Measurements from ENCODE around the gene RNF149. TPM values are rescaled to one million over a fixed set of nuclear protein-coding genes. Genes with fewer than 3 reads are reported as not detected.

RNF149 gene
- total RNA-seq, 8 experiments from 2014 or later = 16.8 to 44.7 (median 24.4) TPM

DNA sequence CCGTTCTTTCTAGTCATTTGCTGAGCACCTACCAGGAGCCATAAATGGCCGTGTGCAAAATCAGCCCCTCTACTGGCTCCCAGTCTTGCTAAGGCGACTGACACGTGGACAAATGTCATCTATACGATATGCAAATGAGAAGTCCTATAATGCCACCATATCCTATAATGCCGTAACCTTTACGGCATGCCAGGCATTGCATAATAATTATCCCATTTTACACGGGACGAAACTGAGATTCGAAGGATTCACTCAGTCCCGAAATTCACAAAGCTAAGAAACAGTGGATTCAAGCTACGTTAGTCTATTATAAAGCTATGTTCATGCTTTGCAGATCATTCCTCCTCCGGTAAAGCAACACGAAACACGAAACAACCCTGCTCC, 34.1 kb upstream of the RNF149 start:
- WGBS, 10 experiments = 46 to 100% (median 91%) methylated on average over 2 to 11 of the region's 15 CpGs
- ATAC-seq (replicated peaks in 6 of 8) = no peak
- in situ Hi-C loops (cut with MboI; ENCODE audit: low pct_unique_long_range_greater_than_20kb in 2 of 9, low sequenced_read_pairs in 9 of 9, unreplicated experiment in 9 of 9) = loop anchor here in 1 of 9 experiments (25.0 kb wide), 1 partner anchor 495 kb away; no protein-coding TSS in a partner anchor
- Histone ChIP-seq H3K4me1 (replicated peaks in 1 of 2) (peaks cover 0 to 4% of the 10 kb centered on the region in 2 donors), H3K27ac (no peak overlapping the region), H3K4me3 (no peak overlapping the region)

DNA sequence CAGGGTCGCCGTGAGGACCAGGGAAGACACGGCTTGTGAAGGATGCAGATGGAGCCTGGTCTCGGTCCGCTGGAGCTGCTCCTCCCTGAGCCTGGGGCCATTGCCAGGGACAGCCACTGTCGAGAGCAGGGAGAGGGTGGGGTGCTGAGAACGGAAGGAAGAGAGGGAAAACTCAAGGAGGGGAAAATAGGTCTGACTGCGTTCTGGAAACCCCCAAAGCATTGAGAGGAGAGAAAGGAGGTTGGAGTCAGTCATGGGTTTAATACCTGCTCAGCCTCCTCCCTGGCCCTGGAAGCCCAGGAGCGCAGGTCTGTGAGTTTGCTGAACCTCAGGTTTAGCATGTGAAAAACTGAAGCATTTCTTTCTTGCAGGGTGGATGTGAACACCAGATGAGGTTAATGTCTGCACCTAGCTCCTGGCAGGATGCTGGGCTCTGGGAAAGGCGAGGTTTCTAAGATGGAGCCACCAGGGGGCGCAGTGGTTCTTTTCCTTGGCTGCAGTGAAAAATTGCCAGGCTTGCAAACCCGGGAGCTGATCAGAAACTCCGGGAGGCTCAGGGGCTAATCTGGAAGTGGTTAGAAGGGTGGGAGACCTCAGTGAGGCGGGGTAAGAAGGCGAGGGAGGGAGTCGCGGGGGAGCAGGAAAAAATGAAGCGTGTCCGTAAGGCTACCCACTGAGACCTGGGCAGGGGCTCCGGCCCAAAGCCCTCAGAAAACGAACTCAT, 33.6 kb upstream of the RNF149 start:
- in situ Hi-C loops (cut with MboI; ENCODE audit: low pct_unique_long_range_greater_than_20kb in 2 of 9, low sequenced_read_pairs in 9 of 9, unreplicated experiment in 9 of 9) = loop anchor here in 1 of 9 experiments (25.0 kb wide), 1 partner anchor 495 kb away; no protein-coding TSS in a partner anchor
- Histone ChIP-seq H3K4me1 (replicated peaks in 1 of 2) (peaks cover 0 to 4% of the 10 kb centered on the region in 2 donors), H3K27ac (no peak overlapping the region), H3K4me3 (no peak overlapping the region)
- peak; percentile 67 to 95 (median 85) for ATAC-seq (replicated peaks in 6 of 8)
- WGBS, 10 experiments = 0 to 89% (median 28%) methylated on average over 2 to 8 of the region's 21 CpGs; no CpG with 5 or more reads in 4 of the 10 experiments

DNA sequence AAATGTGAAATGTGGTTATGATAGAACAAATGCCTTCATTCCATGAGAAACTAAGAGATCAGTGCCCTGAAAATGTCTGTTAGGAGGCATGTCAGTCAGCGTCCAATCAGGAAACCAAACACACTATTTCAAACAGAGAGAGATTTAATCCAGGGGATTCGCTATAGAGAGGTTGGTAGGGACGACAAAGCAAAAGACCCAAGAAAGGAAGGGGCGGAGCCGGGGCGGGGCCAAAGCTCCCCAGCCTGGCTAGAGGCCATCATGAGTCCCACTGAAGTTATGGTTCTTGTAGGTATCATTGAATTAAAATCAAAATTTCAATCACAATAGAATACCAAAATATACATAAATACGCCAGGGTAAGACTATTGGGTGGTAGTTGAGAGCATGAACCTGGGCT, 32.9 kb upstream of the RNF149 start:
- H3K4me3 ChIP-seq = no peak overlapping the region
- no peak for ATAC-seq (replicated peaks in 6 of 8)
- in situ Hi-C loops (cut with MboI; ENCODE audit: low pct_unique_long_range_greater_than_20kb in 2 of 9, low sequenced_read_pairs in 9 of 9, unreplicated experiment in 9 of 9) = loop anchor here in 1 of 9 experiments (25.0 kb wide), 1 partner anchor 496 kb away; no protein-coding TSS in a partner anchor
- no peak overlapping the region for H3K27ac ChIP-seq
- H3K4me1 ChIP-seq (replicated peaks in 1 of 2) = peaks cover 0 to 4% of the 10 kb centered on the region in 2 donors
- 79 to 100% (median 84%) methylated on average over 1 to 7 of the region's 7 CpGs; no CpG with 5 or more reads in 1 of the 10 experiments for WGBS, 10 experiments

DNA sequence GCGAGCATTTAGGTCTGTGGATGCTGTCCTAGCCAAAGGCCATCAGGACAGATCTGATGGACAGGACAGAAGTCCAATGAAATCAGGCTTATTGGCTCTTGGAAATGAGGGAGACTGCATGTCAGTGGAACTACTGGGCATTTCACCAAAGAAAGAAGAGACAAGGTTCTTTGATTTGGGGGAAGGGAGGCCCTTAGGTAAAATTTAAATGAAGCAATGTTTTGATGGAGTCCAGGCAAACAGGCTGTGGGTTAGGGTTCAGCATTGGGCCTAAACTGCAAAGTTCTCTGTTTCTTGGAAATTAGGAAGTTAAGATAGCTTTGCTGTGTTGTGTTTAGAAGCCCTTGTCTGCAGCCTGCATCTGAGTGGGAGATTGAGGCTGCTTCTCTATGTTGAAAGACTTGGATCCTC, 31.6 kb upstream of the RNF149 start:
- 71 to 100% (median 92%) methylated on average over 1 of the region's 1 CpG; no CpG with 5 or more reads in 6 of the 10 experiments for WGBS, 10 experiments
- H3K27ac ChIP-seq = no peak overlapping the region
- in situ Hi-C loops (cut with MboI; ENCODE audit: low pct_unique_long_range_greater_than_20kb in 2 of 9, low sequenced_read_pairs in 9 of 9, unreplicated experiment in 9 of 9) = loop anchor here in 1 of 9 experiments (25.0 kb wide), 1 partner anchor 497 kb away; no protein-coding TSS in a partner anchor
- H3K4me1 ChIP-seq (replicated peaks in 1 of 2) = peaks cover 0 to 4% of the 10 kb centered on the region in 2 donors
- ATAC-seq (replicated peaks in 6 of 8) = no peak
- H3K4me3 ChIP-seq = no peak overlapping the region

DNA sequence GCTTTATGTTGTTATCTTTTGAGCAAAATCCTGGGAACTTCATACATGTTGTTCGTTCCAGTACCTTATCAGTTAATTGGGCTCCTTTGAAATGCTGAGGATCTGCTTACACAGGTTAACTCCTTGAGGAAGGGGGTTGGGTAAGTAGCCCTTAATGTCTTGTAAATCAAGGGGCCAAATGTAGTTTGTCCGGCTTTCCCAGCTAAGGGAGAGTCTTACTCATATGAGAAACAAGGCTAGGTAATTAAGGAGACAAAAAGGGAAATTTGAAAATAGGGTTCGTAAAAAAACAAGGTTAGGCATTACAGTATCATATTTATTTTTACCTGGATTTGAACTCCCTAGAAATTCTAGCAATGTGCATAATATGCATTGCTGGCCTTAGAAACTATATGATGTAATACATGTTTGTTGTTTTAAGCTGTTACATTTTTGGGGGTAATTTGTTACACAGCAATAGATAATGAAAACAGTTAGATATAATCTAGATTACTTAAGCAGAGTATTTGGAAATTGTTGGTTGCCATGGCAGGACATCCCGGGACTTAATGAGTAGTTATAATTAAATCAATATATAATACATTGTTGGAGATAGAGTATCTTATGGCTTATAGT, 30.9 kb upstream of the RNF149 start:
- no peak overlapping the region for H3K4me3 ChIP-seq
- 31 to 100% (median 58%) methylated on average over 1 to 4 of the region's 4 CpGs for WGBS, 10 experiments

DNA sequence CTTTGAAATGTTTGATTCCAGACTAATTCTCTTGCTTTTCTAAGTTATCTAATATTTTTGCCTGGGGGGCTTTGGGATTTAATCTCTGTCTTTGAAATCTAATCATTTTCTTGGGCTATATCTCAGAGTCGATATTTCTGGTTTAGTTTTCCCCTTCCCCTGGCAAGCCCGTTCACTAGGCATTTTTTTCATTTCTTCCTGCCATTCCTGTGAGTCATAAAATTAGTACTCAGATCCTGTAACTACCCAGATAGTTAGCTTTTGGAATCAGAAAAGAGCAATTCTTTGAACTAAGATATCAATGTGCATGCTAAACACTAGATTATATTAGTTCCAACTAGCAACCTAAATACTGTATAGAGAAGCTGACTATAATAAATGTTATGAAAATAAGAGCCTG, 29.4 kb upstream of the RNF149 start:
- Histone ChIP-seq H3K4me1 (replicated peaks in 1 of 2) (no peaks in the 10 kb centered on the region), H3K4me3 (no peak overlapping the region), H3K27ac (no peak overlapping the region)
- in situ Hi-C loops (cut with MboI; ENCODE audit: low pct_unique_long_range_greater_than_20kb in 2 of 9, low sequenced_read_pairs in 9 of 9, unreplicated experiment in 9 of 9) = loop anchor here in 1 of 9 experiments (25.0 kb wide), 1 partner anchor 499 kb away; no protein-coding TSS in a partner anchor
- no peak for ATAC-seq (replicated peaks in 6 of 8)
- 8 to 100% (median 82%) methylated on average over 1 to 2 of the region's 2 CpGs for WGBS, 10 experiments

More for the DNA sequence above, 30.9 kb upstream of the RNF149 start:
- Histone ChIP-seq H3K27ac (no peak overlapping the region), H3K4me1 (replicated peaks in 1 of 2) (peaks cover 0 to 4% of the 10 kb centered on the region in 2 donors)
- ATAC-seq (replicated peaks in 6 of 8) = no peak
- in situ Hi-C loops (cut with MboI; ENCODE audit: low pct_unique_long_range_greater_than_20kb in 2 of 9, low sequenced_read_pairs in 9 of 9, unreplicated experiment in 9 of 9) = loop anchor here in 1 of 9 experiments (25.0 kb wide), 1 partner anchor 498 kb away; no protein-coding TSS in a partner anchor

DNA sequence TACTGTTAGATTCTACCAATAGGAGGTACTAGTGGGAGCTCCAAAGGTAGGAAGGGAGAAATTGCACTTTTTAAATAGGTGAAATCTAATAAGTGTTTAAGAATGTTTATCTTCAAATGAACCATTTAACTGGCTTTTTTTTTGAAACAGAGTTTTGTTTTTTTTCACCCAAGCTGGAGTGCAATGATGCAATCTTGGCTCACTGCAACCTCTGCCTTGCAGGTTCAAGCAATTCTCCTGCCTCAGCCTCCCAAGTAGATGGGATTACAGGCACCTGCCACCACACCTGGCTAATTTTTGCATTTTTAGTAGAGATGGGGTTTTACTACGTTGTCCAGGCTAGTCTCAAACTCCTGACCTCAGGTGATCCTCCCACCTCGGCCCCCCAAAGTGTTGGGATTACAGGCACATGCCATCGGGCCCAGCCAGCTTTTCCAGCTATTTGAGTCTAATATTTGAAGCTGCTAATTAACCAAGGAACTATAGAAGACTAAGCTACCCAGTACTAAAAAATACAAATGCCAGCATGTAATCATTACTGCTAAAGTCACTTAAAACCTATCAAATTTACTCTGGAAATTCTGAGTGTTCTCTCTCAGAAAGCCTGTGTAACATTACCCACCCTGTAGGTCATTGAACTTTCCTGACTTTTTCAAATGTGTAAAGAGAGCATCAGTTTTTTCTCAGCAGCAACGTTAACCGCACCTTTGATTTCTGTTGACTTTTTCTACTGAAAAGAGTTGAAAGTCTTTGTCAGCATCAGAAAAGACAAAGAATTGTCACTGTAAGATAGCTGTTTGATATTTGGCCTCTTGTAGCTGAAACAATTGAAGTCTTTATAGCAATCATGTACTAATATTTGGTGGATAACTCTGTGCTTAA, 24.6 kb upstream of the RNF149 start:
- ATAC-seq (replicated peaks in 6 of 8) = no peak
- in situ Hi-C loops (cut with MboI; ENCODE audit: low pct_unique_long_range_greater_than_20kb in 2 of 9, low sequenced_read_pairs in 9 of 9, unreplicated experiment in 9 of 9) = loop anchor here in 1 of 9 experiments (25.0 kb wide), 1 partner anchor 504 kb away; no protein-coding TSS in a partner anchor
- H3K27ac ChIP-seq = no peak overlapping the region
- H3K4me3 ChIP-seq = no peak overlapping the region
- peaks cover 8 to 10% of the 10 kb centered on the region in 2 donors for H3K4me1 ChIP-seq (replicated peaks in 1 of 2)
- 0 to 90% (median 64%) methylated on average over 1 to 5 of the region's 5 CpGs; no CpG with 5 or more reads in 1 of the 10 experiments for WGBS, 10 experiments

DNA sequence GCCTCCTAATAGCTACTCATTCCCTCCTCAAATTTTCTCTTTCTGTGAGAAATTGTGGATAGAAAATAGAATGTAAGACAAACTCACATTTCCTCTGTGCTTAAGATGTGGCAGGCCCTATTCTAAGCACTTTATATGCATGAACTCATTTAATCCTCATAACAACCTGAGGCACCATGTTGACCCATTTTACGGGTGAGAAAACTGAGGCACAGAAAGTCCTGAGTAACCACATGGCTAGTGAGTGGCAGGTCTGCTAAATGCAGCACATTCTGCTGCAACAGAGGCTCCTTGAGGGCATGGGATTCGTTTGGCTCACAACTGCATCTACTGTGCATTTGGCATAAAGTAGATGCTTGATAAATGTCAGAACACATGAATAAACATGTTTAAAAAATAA, 22.7 kb upstream of the RNF149 start:
- ATAC-seq (replicated peaks in 6 of 8) = no peak
- Histone ChIP-seq H3K4me1 (replicated peaks in 1 of 2) (peaks cover 8 to 10% of the 10 kb centered on the region in 2 donors), H3K4me3 (no peak overlapping the region), H3K27ac (no peak overlapping the region)
- in situ Hi-C loops (cut with MboI; ENCODE audit: low pct_unique_long_range_greater_than_20kb in 2 of 9, low sequenced_read_pairs in 9 of 9, unreplicated experiment in 9 of 9) = loop anchor here in 1 of 9 experiments (25.0 kb wide), 1 partner anchor 506 kb away; no protein-coding TSS in a partner anchor
- WGBS, 10 experiments = 57 to 100% (median 90%) methylated on average over 1 to 2 of the region's 2 CpGs; no CpG with 5 or more reads in 2 of the 10 experiments

DNA sequence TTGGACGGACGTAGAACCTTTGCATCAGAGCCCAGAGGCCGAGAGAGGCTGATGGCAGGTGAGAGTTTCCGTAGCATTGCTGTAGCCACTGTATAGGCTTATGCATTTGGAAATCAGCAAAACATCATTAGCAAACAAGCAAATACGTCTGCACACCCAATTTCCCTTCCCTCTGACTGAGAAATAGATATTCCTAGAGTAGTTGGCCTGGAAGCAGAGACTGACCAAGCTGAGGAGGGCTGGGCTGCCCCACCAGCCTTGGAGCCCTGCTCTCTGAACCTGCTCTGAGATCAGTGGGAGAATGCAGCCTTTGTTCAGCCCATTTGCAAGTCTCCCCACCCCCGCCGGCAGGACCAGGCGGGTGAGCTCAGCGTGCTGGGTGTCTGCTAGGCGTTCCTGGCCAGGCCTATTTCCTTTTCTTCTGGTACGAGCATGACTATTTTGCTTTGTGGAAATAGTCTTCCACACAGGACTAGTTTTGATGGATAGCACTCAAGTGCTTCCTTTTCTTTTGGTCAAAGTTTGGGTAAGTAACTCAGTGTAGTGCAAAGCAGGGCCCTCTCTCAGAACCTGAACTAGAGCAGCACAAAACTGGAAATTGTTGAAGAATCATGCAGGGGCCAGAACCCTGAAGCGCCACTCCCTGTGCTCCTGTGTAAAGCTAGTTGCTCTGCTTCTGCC, 21.9 kb upstream of the RNF149 start:
- no peak overlapping the region for H3K4me3 ChIP-seq
- in situ Hi-C loops (cut with MboI; ENCODE audit: low pct_unique_long_range_greater_than_20kb in 2 of 9, low sequenced_read_pairs in 9 of 9, unreplicated experiment in 9 of 9) = loop anchor here in 1 of 9 experiments (25.0 kb wide), 1 partner anchor 507 kb away; no protein-coding TSS in a partner anchor
- 63 to 100% (median 85%) methylated on average over 1 to 7 of the region's 12 CpGs; no CpG with 5 or more reads in 3 of the 10 experiments for WGBS, 10 experiments

DNA sequence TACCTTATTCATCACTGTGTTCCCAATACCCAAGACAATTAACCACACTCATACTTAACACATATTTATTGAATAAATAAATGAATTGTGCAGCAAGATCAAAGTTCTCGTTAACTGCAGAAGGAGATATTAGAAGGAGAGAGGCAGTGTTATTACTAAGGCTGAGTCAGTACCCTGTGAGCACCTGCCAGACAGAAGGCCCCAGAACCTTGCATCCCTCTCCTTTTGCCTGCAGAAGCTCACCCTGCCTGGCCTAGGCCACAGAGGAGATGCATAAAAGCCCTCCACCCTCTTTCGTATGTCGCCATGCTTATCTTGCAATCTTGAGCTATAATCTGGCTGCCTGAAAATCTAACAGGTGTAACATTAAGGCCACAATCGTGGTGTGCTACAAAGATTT, 20.5 kb upstream of the RNF149 start:
- 17 to 93% (median 75%) methylated on average over 1 to 4 of the region's 4 CpGs; no CpG with 5 or more reads in 2 of the 10 experiments for WGBS, 10 experiments
- in situ Hi-C loops (cut with MboI; ENCODE audit: low pct_unique_long_range_greater_than_20kb in 2 of 9, low sequenced_read_pairs in 9 of 9, unreplicated experiment in 9 of 9) = loop anchor here in 1 of 9 experiments (25.0 kb wide), 1 partner anchor 508 kb away; no protein-coding TSS in a partner anchor
- Histone ChIP-seq H3K4me3 (no peak overlapping the region), H3K4me1 (replicated peaks in 1 of 2) (peaks cover 8 to 10% of the 10 kb centered on the region in 2 donors), H3K27ac (no peak overlapping the region)
- ATAC-seq (replicated peaks in 6 of 8) = no peak

More for the DNA sequence above, 21.9 kb upstream of the RNF149 start:
- Histone ChIP-seq H3K27ac (peak overlapping the region in 1 of 2 donors; percentile 14), H3K4me1 (replicated peaks in 1 of 2) (peaks cover 8 to 10% of the 10 kb centered on the region in 2 donors)
- peak in 7 of 8 experiments; percentile 76 to 96 (median 87) for ATAC-seq (replicated peaks in 6 of 8)

DNA sequence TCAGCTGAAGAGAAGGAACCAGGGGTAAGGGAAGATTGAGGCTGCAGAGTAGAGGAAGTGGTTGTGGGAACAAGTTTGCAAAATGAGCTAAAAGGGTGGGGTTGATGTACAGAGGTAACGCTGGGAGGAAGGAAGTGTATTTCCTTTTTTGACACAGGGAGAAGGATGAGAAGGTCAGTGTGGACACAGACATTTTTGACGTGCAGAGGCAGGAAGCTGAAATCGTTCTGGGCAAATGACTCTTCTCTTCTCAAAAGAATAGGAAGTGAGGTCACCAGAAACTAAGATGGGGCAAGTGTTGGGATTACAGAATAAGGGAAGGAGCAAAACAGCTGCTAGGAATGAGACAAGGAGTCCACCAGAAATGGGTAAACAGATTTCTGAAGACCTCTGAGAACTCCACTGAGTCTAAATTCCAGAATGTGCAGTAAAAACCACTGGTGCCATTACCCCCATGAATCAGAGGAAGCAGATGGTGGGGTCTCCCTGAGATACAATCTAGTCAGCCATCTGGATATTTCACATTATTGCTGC, 20.0 kb upstream of the RNF149 start:
- no peak for ATAC-seq (replicated peaks in 6 of 8)
- in situ Hi-C loops (cut with MboI; ENCODE audit: low pct_unique_long_range_greater_than_20kb in 2 of 9, low sequenced_read_pairs in 9 of 9, unreplicated experiment in 9 of 9) = loop anchor here in 1 of 9 experiments (25.0 kb wide), 1 partner anchor 509 kb away; no protein-coding TSS in a partner anchor
- H3K27ac ChIP-seq = no peak overlapping the region
- 0 to 93% (median 71%) methylated on average over 1 to 3 of the region's 3 CpGs; no CpG with 5 or more reads in 1 of the 10 experiments for WGBS, 10 experiments
- no peak overlapping the region for H3K4me3 ChIP-seq
- peaks cover 8 to 10% of the 10 kb centered on the region in 2 donors for H3K4me1 ChIP-seq (replicated peaks in 1 of 2)

Data from motor neuron (in vitro differentiated cells).